OCI-LY1 (cell line): ENCODE measurements around the gene DMGDH.

Source experiments
- EZH2 ChIP-seq: fragments of 200-600 bp; sonication (generic), shearing (Covaris generic); IDR thresholded peaks from 2 replicates; pipeline ENCODE4 v1.8.0; 2017; ENCODE audit warnings: borderline replicate concordance, mixed run types, mild to moderate bottlenecking, antibody characterized with exemption, low read length, moderate library complexity, mixed read lengths
- TF ChIP-seq, protein P1 (sequence below): fragments of 200-600 bp; sonication (generic), shearing (Covaris generic); IDR thresholded peaks from 2 replicates; pipeline ENCODE4 v1.5.1; 2017; ENCODE audit warnings: mild to moderate bottlenecking, antibody characterized with exemption, low read length, moderate library complexity, mixed read lengths

DNA sequence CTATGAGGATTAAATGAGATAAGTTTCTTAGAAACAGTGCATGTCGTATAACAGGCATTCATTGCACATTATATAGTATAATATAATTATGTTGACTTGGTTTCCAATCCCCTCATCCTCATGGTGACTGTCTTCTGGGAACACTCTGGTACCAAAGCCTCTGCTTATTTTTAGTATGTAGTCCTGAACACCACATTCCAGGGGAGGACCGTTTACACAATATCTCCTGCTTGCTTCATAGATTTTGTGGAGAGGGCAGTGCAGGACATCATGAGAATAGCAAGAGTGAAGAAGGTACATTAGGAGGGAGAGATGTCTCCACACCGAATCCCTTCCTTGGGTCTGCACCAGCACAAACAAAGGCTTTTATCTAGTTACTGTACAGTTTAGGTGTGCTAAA lies 21.6 kb upstream of the DMGDH start:
- TF ChIP-seq, protein P1, sequence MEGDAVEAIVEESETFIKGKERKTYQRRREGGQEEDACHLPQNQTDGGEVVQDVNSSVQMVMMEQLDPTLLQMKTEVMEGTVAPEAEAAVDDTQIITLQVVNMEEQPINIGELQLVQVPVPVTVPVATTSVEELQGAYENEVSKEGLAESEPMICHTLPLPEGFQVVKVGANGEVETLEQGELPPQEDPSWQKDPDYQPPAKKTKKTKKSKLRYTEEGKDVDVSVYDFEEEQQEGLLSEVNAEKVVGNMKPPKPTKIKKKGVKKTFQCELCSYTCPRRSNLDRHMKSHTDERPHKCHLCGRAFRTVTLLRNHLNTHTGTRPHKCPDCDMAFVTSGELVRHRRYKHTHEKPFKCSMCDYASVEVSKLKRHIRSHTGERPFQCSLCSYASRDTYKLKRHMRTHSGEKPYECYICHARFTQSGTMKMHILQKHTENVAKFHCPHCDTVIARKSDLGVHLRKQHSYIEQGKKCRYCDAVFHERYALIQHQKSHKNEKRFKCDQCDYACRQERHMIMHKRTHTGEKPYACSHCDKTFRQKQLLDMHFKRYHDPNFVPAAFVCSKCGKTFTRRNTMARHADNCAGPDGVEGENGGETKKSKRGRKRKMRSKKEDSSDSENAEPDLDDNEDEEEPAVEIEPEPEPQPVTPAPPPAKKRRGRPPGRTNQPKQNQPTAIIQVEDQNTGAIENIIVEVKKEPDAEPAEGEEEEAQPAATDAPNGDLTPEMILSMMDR, result no peak
- no peak for TF ChIP-seq EZH2
